Retinal pigment epithelial cell (primary cell): ENCODE measurements around the gene YWHAB.

ENCODE experiments used
- DNase-seq: peaks from one replicate; pipeline ENCODE4 v3.0.0-alpha.2; 2010; ENCODE audit warnings: low read depth
- H3K4me3 ChIP-seq: 2 replicates; pipeline ENCODE4 v1.5.1; 2011; ENCODE audit warnings: mild to moderate bottlenecking, low read length, control low read depth, moderate library complexity
- TF ChIP-seq, protein P1 (sequence below): conservative IDR thresholded peaks from 2 replicates; pipeline ENCODE4 v1.5.1; 2011; ENCODE audit warnings: low read depth, low read length, control low read depth, inconsistent platforms

YWHAB gene

DNA sequence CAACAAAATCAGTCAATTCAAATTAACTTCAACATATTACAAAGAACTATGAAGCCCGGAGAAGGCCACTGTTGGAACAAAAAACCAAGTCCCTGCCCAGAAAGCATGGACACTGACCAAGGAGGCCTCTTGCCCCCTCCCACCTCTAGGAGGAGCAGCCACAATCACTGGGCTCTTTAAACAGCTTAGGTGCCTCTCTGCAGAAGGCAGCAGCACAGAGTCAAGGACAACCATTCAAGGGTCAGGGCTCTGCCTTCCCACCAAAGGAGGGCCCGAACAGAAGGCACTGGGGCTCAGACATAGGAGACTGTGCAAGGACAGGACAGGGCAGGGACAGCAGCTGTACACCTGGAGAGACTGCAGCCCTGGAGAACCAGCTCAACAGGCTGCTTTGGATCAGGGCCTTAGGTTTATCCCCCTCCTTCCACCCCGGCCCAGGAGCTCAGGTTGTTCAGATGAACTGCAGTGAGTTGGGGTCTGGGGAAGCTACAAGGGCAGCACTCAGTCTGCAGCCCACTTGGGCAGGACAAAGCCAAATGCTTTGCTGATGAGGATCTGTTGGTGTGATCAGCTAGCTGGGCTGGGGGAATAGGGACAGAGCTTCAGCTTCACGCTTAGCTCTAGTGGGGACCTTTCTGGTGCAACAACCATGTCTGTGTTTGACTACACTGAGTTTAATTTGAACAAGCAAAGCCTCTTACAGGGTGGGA lies 56.9 kb downstream of the YWHAB start:
- DNase-seq: no peak
- no peak overlapping the region for H3K4me3 ChIP-seq
- TF ChIP-seq, protein P1, sequence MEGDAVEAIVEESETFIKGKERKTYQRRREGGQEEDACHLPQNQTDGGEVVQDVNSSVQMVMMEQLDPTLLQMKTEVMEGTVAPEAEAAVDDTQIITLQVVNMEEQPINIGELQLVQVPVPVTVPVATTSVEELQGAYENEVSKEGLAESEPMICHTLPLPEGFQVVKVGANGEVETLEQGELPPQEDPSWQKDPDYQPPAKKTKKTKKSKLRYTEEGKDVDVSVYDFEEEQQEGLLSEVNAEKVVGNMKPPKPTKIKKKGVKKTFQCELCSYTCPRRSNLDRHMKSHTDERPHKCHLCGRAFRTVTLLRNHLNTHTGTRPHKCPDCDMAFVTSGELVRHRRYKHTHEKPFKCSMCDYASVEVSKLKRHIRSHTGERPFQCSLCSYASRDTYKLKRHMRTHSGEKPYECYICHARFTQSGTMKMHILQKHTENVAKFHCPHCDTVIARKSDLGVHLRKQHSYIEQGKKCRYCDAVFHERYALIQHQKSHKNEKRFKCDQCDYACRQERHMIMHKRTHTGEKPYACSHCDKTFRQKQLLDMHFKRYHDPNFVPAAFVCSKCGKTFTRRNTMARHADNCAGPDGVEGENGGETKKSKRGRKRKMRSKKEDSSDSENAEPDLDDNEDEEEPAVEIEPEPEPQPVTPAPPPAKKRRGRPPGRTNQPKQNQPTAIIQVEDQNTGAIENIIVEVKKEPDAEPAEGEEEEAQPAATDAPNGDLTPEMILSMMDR: peak; percentile 10

DNA sequence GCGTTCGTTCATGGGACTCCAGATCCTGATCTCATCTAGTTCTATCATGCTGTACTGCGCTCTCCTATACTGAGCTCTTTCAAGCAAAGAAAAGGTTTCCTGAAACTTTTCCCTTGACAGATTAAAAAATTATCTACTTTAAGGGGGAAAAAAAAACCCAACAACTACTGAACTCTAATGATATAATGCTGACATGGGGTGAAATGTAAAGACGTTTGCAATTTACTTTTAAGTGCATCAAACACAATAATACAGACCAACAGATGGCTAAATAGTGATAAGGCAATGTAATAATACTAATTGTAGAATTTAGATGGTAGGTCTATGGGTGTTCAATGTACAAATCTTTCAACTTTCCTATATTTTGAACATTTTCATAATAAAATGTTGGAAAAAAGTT lies 58.3 kb downstream of the YWHAB start:
- TF ChIP-seq, protein P1: no peak
- H3K4me3 ChIP-seq: no peak overlapping the region
- no peak for DNase-seq

DNA sequence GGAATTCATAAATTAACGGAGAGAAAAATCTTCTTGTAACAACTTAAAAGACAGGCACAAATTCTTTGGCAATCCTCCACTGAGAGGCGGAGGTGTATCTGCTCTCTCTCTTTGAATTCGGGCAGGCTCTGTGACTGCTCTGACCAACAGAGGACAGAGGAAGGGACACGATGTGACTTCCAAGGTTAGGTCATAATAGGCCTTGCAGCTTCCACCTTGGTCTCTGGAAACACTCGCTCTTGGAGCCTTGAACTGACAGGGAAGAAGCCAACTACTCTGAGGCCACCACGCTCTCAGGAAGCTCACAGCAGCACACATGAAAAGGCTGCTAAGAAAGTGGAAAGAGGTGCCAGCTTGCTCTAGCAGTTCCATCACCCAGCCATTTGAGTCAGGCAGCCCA lies 59.8 kb downstream of the YWHAB start:
- no peak for DNase-seq
- TF ChIP-seq, protein P1: no peak
- no peak overlapping the region for H3K4me3 ChIP-seq

DNA sequence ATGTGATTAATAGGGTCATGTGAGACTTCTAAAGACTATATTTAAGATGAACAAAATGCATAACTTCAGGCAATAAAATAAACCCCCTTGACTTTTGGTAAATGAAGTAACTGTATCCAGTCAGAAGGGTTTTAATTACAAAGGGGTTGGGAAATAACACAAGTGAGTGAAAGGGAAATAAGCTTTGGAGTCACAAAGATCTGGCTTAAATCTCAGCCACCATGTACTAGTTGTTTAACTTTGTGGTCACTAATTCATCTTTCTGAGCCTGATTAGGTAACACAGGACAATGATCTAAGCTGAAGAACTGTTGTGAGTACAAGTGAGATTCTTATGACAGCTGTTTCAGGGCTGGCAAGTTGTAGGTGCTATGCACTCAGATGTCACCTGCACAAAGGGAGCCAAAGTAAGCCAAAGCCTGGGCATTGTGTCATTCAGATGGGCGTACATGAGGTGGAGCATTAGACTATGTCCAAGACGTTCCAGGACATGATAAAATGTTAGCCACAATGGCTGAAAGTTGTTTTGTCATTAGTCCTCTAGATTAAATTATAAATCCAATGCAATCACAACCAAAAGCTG lies 60.9 kb downstream of the YWHAB start:
- no peak overlapping the region for H3K4me3 ChIP-seq
- no peak for DNase-seq
- TF ChIP-seq, protein P1: no peak

DNA sequence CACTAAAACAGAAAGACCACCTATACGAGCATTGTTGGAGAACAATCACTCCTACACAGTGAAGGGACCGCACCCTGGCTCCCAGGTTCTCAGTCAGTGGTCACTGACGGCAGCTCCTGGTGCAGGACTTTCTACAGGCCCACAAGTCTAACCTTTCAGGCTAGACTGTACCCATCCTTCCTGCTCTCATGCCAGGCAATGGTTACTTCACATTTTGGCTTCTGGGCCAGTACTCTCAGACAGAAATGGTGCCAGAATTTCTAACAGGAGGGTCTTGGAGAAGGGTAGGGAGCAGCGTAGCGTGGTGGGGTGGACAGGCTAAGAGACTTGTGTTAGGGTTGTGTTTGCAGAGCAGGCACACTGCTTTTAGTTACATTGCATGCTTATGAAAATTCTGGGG lies 62.6 kb downstream of the YWHAB start:
- H3K4me3 ChIP-seq: no peak overlapping the region
- DNase-seq: no peak
- TF ChIP-seq, protein P1: no peak

DNA sequence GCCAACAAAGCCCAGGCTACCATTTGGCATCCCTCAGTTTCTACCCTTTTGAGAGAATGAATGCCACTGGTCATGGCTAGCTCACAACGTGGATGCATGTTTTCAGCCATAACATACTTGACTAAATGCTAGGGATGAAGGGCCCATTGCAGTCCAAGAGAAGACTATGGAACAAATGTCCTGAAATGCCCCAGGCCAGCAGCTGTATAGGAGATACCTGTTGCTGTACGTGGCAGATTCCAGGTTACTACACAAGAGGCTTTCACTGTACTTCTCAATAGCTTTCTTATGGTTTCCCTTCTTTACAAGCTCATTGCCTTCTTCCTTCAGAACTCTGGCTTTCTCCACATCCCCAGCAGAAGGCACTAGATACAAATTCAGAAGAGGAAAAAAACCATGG lies 63.0 kb downstream of the YWHAB start:
- TF ChIP-seq, protein P1: no peak
- DNase-seq: no peak
- H3K4me3 ChIP-seq: no peak overlapping the region

DNA sequence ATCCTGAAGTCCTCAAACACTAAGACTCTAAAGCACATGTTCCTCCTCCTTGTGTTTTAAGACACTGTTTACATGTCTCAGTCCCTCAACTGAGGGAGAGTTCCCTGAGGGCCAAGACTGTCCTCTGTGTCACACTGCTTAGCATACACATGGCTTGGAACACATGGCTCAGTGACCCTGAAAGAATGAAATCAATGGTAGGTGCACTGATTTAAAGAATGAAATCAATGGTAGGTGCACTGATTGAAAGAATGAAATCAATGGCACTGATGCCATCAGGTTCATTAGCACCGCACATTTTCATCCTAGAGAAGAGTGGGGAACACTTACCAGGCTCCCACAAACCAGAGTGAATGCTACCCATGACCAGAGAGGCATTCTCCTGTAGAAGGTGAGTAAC lies 64.9 kb downstream of the YWHAB start:
- TF ChIP-seq, protein P1: no peak
- no peak overlapping the region for H3K4me3 ChIP-seq
- DNase-seq: no peak
